HCT116 (cell line): ENCODE data around the gene GMIP. TPM values are rescaled to one million over a fixed set of nuclear protein-coding genes. Genes with fewer than 3 reads are reported as not detected.
"Not testable (repeated sequence)": the region's sequence is repeated elsewhere in the genome, so short reads cannot be mapped to it uniquely, and the experiment has no call there.

ENCODE experiments used
- ATAC-seq: fragments of 200-7000 bp; cut with Tn5 transposase; 2 replicates; pipeline ENCODE4 v1.9.1; 2020; ENCODE audit warnings: mild to moderate bottlenecking, moderate library complexity
- BruUV-seq: library from RNA; stranded (reverse); fragments of 400-500 nt; replicated peaks from 2 replicates; lab custom pipeline; 2021; lab: Mats Ljungman, UMichigan
- CTCF ChIA-PET: fragments of 300-600 bp; sonication (Branson Sonifier 250); formaldehyde crosslinking; loops from one replicate; lab custom pipeline; 2021; ENCODE audit warnings: antibody characterized with exemption; lab: Charles Lee
- POLR2A ChIA-PET: fragments of 300-600, 350-600 bp; sonication (Branson Sonifier 250); formaldehyde crosslinking; loops from one replicate; lab custom pipeline; 2021; ENCODE audit warnings: antibody characterized with exemption; lab: Charles Lee
- RAD21 ChIA-PET, 2 experiments: fragments of 300-600 bp; sonication (Branson Sonifier 250); formaldehyde crosslinking; loops; one replicate each; lab custom pipeline; 2023; ENCODE audit warnings: low total read pairs in 2 of 2; ENCODE audit not compliant: uncharacterized antibody in 2 of 2, unreplicated experiment in 2 of 2, low non-redundant PET in 1 of 2; lab: Charles Lee
- DNase-seq: peaks from one replicate; pipeline ENCODE4 v3.0.0-alpha.2; 2010; ENCODE audit warnings: low read depth, low spot score
- H2AFZ ChIP-seq: fragments of 200-600 bp; shearing (Covaris generic), sonication (generic); 2 replicates; pipeline ENCODE4 v1.6.1; 2017; ENCODE audit warnings: low read depth, mixed run types, mixed read lengths, antibody characterized with exemption, low read length; ENCODE audit not compliant: poor library complexity, severe bottlenecking
- H3K27ac ChIP-seq: 2 replicates; pipeline ENCODE4 v1.5.1; 2012; ENCODE audit warnings: low read depth, low read length
- H3K27me3 ChIP-seq: fragments of 200-600 bp; sonication (generic); 2 replicates; pipeline ENCODE4 v1.6.1; 2016; ENCODE audit warnings: mixed run types, low read length, mixed read lengths; ENCODE audit not compliant: insufficient read depth
- H3K36me3 ChIP-seq, 2 experiments: fragments of 200-500 bp in 1 of 2; fragments of 200-600 bp in 1 of 2; sonication (Bioruptor generic) in 1 of 2; sonication (generic) in 1 of 2; 2 replicates each; pipeline versions ENCODE4 v1.5.1 to v1.6.1; 2014 to 2016; ENCODE audit warnings: low read length in 2 of 2, inconsistent platforms in 1 of 2, mixed read lengths in 1 of 2, mixed run types in 1 of 2; ENCODE audit not compliant: insufficient read depth in 2 of 2, control insufficient read depth in 1 of 2
- H3K4me1 ChIP-seq, 2 experiments: fragments of 200-600 bp in 1 of 2; sonication (generic) in 1 of 2; 2 replicates each; pipeline versions ENCODE4 v1.5.1 to v1.6.1; 2012 to 2017; ENCODE audit warnings: low read length in 2 of 2, inconsistent platforms in 1 of 2, mild to moderate bottlenecking in 1 of 2, mixed read lengths in 1 of 2, mixed run types in 1 of 2, moderate library complexity in 1 of 2; ENCODE audit not compliant: insufficient read depth in 2 of 2, control insufficient read depth in 1 of 2
- H3K4me2 ChIP-seq: fragments of 200-600 bp; sonication (generic); 2 replicates; pipeline ENCODE4 v1.6.1; 2017; ENCODE audit warnings: mixed run types, low read length, mixed read lengths
- H3K4me3 ChIP-seq, 2 experiments: fragments of 200-600 bp in 1 of 2; sonication (generic) in 1 of 2; replicated peaks in 1 of 2; 2 replicates each; pipeline ENCODE4 v1.5.1; 2011 to 2016; ENCODE audit warnings: low read length in 2 of 2, control low read depth in 1 of 2, low read depth in 1 of 2, mild to moderate bottlenecking in 1 of 2, mixed read lengths in 1 of 2, mixed run types in 1 of 2
- H3K79me2 ChIP-seq: fragments of 200-600 bp; sonication (generic); 2 replicates; pipeline ENCODE4 v1.6.1; 2017; ENCODE audit warnings: mild to moderate bottlenecking, mixed run types, low read length, moderate library complexity, mixed read lengths; ENCODE audit not compliant: insufficient read depth
- H3K9ac ChIP-seq: fragments of 200-600 bp; sonication (generic); 2 replicates; pipeline ENCODE4 v1.6.1; 2016; ENCODE audit warnings: low read length, mixed read lengths
- H3K9me2 ChIP-seq: fragments of 200-600 bp; sonication (generic), shearing (Covaris generic); 2 replicates; pipeline ENCODE4 v1.6.1; 2017; ENCODE audit warnings: mixed run types, mild to moderate bottlenecking, moderate library complexity; ENCODE audit not compliant: insufficient read depth
- H3K9me3 ChIP-seq, 2 experiments: fragments of 200-500 bp in 1 of 2; fragments of 200-600 bp in 1 of 2; sonication (Bioruptor generic) in 1 of 2; sonication (generic) in 1 of 2; 2 replicates each; pipeline ENCODE4 v1.6.1; 2014 to 2017; ENCODE audit warnings: low read length in 2 of 2, mixed read lengths in 2 of 2, inconsistent platforms in 1 of 2, low read depth in 1 of 2, mild to moderate bottlenecking in 1 of 2, mixed run types in 1 of 2, moderate library complexity in 1 of 2; ENCODE audit not compliant: control insufficient read depth in 1 of 2, insufficient read depth in 1 of 2
- H4K20me1 ChIP-seq: fragments of 200-600 bp; sonication (generic), shearing (Covaris generic); 2 replicates; pipeline ENCODE4 v1.6.1; 2017; ENCODE audit warnings: mixed run types, mild to moderate bottlenecking, moderate library complexity; ENCODE audit not compliant: insufficient read depth
- REST ChIP-seq: IDR thresholded peaks from 2 replicates; pipeline ENCODE4 v1.6.1; 2012; ENCODE audit warnings: low read depth
- ZBTB33 ChIP-seq: IDR thresholded peaks from 2 replicates; pipeline ENCODE4 v1.6.1; 2011; ENCODE audit warnings: mild to moderate bottlenecking, low read length, moderate library complexity; ENCODE audit not compliant: insufficient replicate concordance; ENCODE audit errors: extremely low read depth
- intact Hi-C: fragments of 100-400 bp; cut with micrococcal nuclease; formaldehyde crosslinking; loops from 2 replicates; pipeline ENCODE4 v1.10.0; 2022
- total RNA-seq: library from RNA; stranded (reverse); gene quantifications from one replicate; pipeline ENCODE4 v1.2.1, GENCODE V29; 2021; ENCODE audit not compliant: unreplicated experiment

Gene GMIP
- total RNA-seq, 1 experiment from 2014 or later = 16.3 TPM

GRCh38 chr19:19600793-19601330, 42.6 kb downstream of the GMIP start (continued):
- TF ChIP-seq ZBTB33 (no peak), REST (no peak)

- POLR2A ChIA-PET = interaction anchor here (0.8 kb wide), 1 partner anchor 9 kb away, joined by 3 read pairs; no protein-coding TSS in a partner anchor
- H3K36me3 ChIP-seq, H3K4me3 ChIP-seq, H3K9me2 ChIP-seq, H2AFZ ChIP-seq, DNase-seq, CTCF ChIA-PET, H3K27me3 ChIP-seq, H4K20me1 ChIP-seq, H3K9me3 ChIP-seq, H3K9ac ChIP-seq, intact Hi-C loops, H3K27ac ChIP-seq, H3K79me2 ChIP-seq, ATAC-seq, H3K4me2 ChIP-seq, RAD21 ChIA-PET: not testable (repeated sequence)
- H3K4me1 ChIP-seq = peaks cover 0 to 13% of the 10 kb centered on the region in 2 experiments; a peak in 1 of 4 replicates
- TSS peak; percentile 32 for BruUV-seq
Measured at GRCh38 chr19:19598728-19599451, 44.6 kb downstream of the GMIP start.
